SK-MEL-5 (cell line): ENCODE results near the gene AFAP1L1. TPM values are rescaled to one million over a fixed set of nuclear protein-coding genes. Genes with fewer than 3 reads are reported as not detected.

Source experiments
- DNase-seq: peaks from one replicate; pipeline ENCODE4 v3.0.0-alpha.2; 2016; ENCODE audit warnings: low read depth, low spot score
- in situ Hi-C: cut with HindIII; loops from 2 replicates; pipeline ENCODE4 v1.10.0; 2016; ENCODE audit warnings: low sequenced_read_pairs, high pct_unique_total_duplicates, low pct_unique_long_range_greater_than_20kb
- total RNA-seq: library from RNA; depleted of rRNA; stranded (reverse); fragments of >200 nt; shearing (Covaris generic); gene quantifications from 2 replicates; pipeline ENCODE4 v1.2.3, GENCODE V29; 2014

The AFAP1L1 gene
- total RNA-seq, 1 experiment from 2014 or later = 18.0 TPM

GRCh38 chr5:149279661-149280060 lies 8.0 kb downstream of the AFAP1L1 start:
- in situ Hi-C loops = no loop called here
- no peak for DNase-seq

GRCh38 chr5:149280124-149280523 lies 8.5 kb downstream of the AFAP1L1 start:
- in situ Hi-C loops = no loop called here
- no peak for DNase-seq

- no peak for DNase-seq
- in situ Hi-C loops = no loop called here
These were observed 9.1 kb downstream of the AFAP1L1 start for GRCh38 chr5:149280802-149281201.

GRCh38 chr5:149282027-149282965 lies 10.6 kb downstream of the AFAP1L1 start:
- in situ Hi-C loops = no loop called here

GRCh38 chr5:149282966-149283332 lies 11.3 kb downstream of the AFAP1L1 start:
- no peak for DNase-seq
- in situ Hi-C loops = no loop called here

More at GRCh38 chr5:149282027-149282965, 10.6 kb downstream of the AFAP1L1 start:
- no peak for DNase-seq

- in situ Hi-C loops = no loop called here
- no peak for DNase-seq
These were observed 12.2 kb downstream of the AFAP1L1 start for GRCh38 chr5:149283626-149284480.

- in situ Hi-C loops = no loop called here
- no peak for DNase-seq
These were observed 12.8 kb downstream of the AFAP1L1 start for GRCh38 chr5:149284501-149284900.

GRCh38 chr5:149285153-149285552 lies 13.5 kb downstream of the AFAP1L1 start:
- DNase-seq = no peak
- in situ Hi-C loops = no loop called here

- DNase-seq = no peak
These were observed 16.8 kb downstream of the AFAP1L1 start for GRCh38 chr5:149288436-149288835.

GRCh38 chr5:149289301-149289700 lies 17.6 kb downstream of the AFAP1L1 start:
- DNase-seq = no peak
- in situ Hi-C loops = no loop called here

More at GRCh38 chr5:149288436-149288835, 16.8 kb downstream of the AFAP1L1 start:
- in situ Hi-C loops = no loop called here

- no peak for DNase-seq
- in situ Hi-C loops = no loop called here
These were observed 23.5 kb downstream of the AFAP1L1 start for GRCh38 chr5:149294872-149295829.

- in situ Hi-C loops = no loop called here
- DNase-seq = no peak
These were observed 25.8 kb downstream of the AFAP1L1 start for GRCh38 chr5:149297340-149298025.

- peak; percentile 49 for DNase-seq
These were observed 26.5 kb downstream of the AFAP1L1 start for GRCh38 chr5:149298163-149298562.

GRCh38 chr5:149298842-149299404 lies 27.3 kb downstream of the AFAP1L1 start:
- DNase-seq = no peak
- in situ Hi-C loops = no loop called here

More at GRCh38 chr5:149298163-149298562, 26.5 kb downstream of the AFAP1L1 start:
- in situ Hi-C loops = no loop called here

GRCh38 chr5:149299451-149300054 lies 27.9 kb downstream of the AFAP1L1 start:
- in situ Hi-C loops = no loop called here

GRCh38 chr5:149300441-149300840 lies 28.8 kb downstream of the AFAP1L1 start:
- no peak for DNase-seq
- in situ Hi-C loops = no loop called here

More at GRCh38 chr5:149299451-149300054, 27.9 kb downstream of the AFAP1L1 start:
- no peak for DNase-seq
